Measurements from ENCODE around the gene PLCB1. TPM values are rescaled to one million over a fixed set of nuclear protein-coding genes. Genes with fewer than 3 reads are reported as not detected.

Gene PLCB1
- total and polyA plus RNA-seq, 2 of the 4 experiments (the other 2 are of a cell fraction), result 5.6 to 16.1 TPM

GRCh38 chr20:8834851-8835250, 702.8 kb downstream of the PLCB1 start:
- no peaks in the 10 kb centered on the region for H3K27me3 ChIP-seq (ENCODE audit: control insufficient read depth, insufficient read depth, low read length)
- no peaks in the 10 kb centered on the region for H3K36me3 ChIP-seq (ENCODE audit: control insufficient read depth, insufficient read depth, low read length)
- no peak overlapping the region for H2AK5ac ChIP-seq (ENCODE audit: low read depth, low read length)
- H4K8ac ChIP-seq (ENCODE audit: low read depth in 2 of 2, low read length in 2 of 2), result no peak overlapping the region
- H4K91ac ChIP-seq (ENCODE audit: insufficient read depth, low read depth, low read length), result no peak overlapping the region
- no peak overlapping the region for H3K4me2 ChIP-seq (ENCODE audit: low read depth, low read length)
- TF ChIP-seq POLR2A (IDR thresholded peaks at IDR 0.05; ENCODE audit: low read depth, low read length) (no peak), CTCF (conservative IDR thresholded peaks at IDR 0.05; ENCODE audit: low read depth, low read length) (no peak), CEBPB (IDR thresholded peaks at IDR 0.05; ENCODE audit: low read depth, low read length) (no peak), NFE2L2 (IDR thresholded peaks at IDR 0.05; ENCODE audit: low read depth, low read length) (no peak), CHD1 (IDR thresholded peaks at IDR 0.05; ENCODE audit: low read depth, low read length) (no peak), MXI1 (IDR thresholded peaks at IDR 0.05; ENCODE audit: borderline replicate concordance, low read depth, low read length) (no peak), RCOR1 (IDR thresholded peaks at IDR 0.05; ENCODE audit: insufficient replicate concordance, low read length) (no peak), RAD21 (IDR thresholded peaks at IDR 0.05; ENCODE audit: low read length) (no peak), MAFK (IDR thresholded peaks at IDR 0.05; ENCODE audit: low read depth, low read length) (no peak)
- TF ChIP-seq, protein P1, sequence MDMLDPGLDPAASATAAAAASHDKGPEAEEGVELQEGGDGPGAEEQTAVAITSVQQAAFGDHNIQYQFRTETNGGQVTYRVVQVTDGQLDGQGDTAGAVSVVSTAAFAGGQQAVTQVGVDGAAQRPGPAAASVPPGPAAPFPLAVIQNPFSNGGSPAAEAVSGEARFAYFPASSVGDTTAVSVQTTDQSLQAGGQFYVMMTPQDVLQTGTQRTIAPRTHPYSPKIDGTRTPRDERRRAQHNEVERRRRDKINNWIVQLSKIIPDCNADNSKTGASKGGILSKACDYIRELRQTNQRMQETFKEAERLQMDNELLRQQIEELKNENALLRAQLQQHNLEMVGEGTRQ (IDR thresholded peaks at IDR 0.05; ENCODE audit: low read depth, low read length), result no peak
- no peaks in the 10 kb centered on the region for H4K20me1 ChIP-seq (ENCODE audit: insufficient read depth, low read length)
- H3K9ac ChIP-seq (ENCODE audit: low read depth, low read length), result no peak overlapping the region
- DNase-seq, result no peak
- intact Hi-C loops (cut with micrococcal nuclease), result no loop called here
- CTCF ChIA-PET, result no interaction called here
- H4K5ac ChIP-seq (ENCODE audit: low read depth, low read length), result no peak overlapping the region
- peaks cover 7% of the 10 kb centered on the region for H3K9me1 ChIP-seq (ENCODE audit: insufficient read depth, low read length)
- dilution Hi-C loops (cut with HindIII; ENCODE audit: low sequenced_read_pairs, unreplicated experiment), result no loop called here
- H3K18ac ChIP-seq (ENCODE audit: low read depth, low read length), result no peak overlapping the region
- H2AFZ ChIP-seq (replicated peaks; ENCODE audit: low read length, poor library complexity), result no peak overlapping the region
- no peak overlapping the region for H3K14ac ChIP-seq (replicated peaks; ENCODE audit: low read depth, low read length)
- no peak overlapping the region for H2BK5ac ChIP-seq (ENCODE audit: low read depth, low read length, poor library complexity, severe bottlenecking)
- ATAC-seq (ENCODE audit: low read depth), result no peak
- no peak overlapping the region for H2BK120ac ChIP-seq (ENCODE audit: low read depth, low read length)
- no peak overlapping the region for H3K56ac ChIP-seq (ENCODE audit: extremely low read depth, insufficient read depth, low read length)
- H3K79me1 ChIP-seq (ENCODE audit: low read depth in 1 of 2, low read length in 2 of 2), result no peaks in the 10 kb centered on the region
- in situ Hi-C loops (cut with MboI; ENCODE audit: low sequenced_read_pairs), result no loop called here
- no peak overlapping the region for H2BK20ac ChIP-seq (ENCODE audit: low read depth, low read length)
- WGBS, 2 experiments (ENCODE audit: extremely low coverage in 2 of 2, insufficient read length in 1 of 2), result no CpG with 5 or more reads among the region's 1 CpG
- POLR2A ChIA-PET (ENCODE audit: unreplicated experiment), result no interaction called here
- H3K9me3 ChIP-seq (ENCODE audit: control insufficient read depth, insufficient read depth, low read length), result no peaks in the 10 kb centered on the region
- H3K4me3 ChIP-seq (ENCODE audit: insufficient read depth, low read depth, low read length), result no peak overlapping the region
- H3K4me1 ChIP-seq (ENCODE audit: control insufficient read depth, insufficient read depth, low read length), result peaks cover 6% of the 10 kb centered on the region
- H3K27ac ChIP-seq (ENCODE audit: insufficient read depth, low read length), result no peak overlapping the region
- no peak overlapping the region for H3K23ac ChIP-seq (ENCODE audit: low read depth, low read length)
- H2AK9ac ChIP-seq (replicated peaks; ENCODE audit: low read depth, low read length, poor library complexity), result no peak overlapping the region
- H3K4ac ChIP-seq (ENCODE audit: low read depth, low read length), result no peak overlapping the region
- no TSS peak for BruUV-seq (replicated peaks)
- no peak overlapping the region for H2BK15ac ChIP-seq (ENCODE audit: low read depth, low read length)
